HG03469 (cell line): Measurements from ENCODE around the gene ATP6AP2.
"Not testable (repeated sequence)": the region's sequence is repeated elsewhere in the genome, so short reads cannot be mapped to it uniquely, and the experiment has no call there.

Experiments used
- ATAC-seq: cut with Tn5 transposase; IDR thresholded peaks from one replicate; pipeline ENCODE4 v1.9.1; 2021; ENCODE audit warnings: mild to moderate bottlenecking, moderate library complexity, moderate number of reproducible peaks; ENCODE audit not compliant: unreplicated experiment

ATP6AP2 gene, protein sequence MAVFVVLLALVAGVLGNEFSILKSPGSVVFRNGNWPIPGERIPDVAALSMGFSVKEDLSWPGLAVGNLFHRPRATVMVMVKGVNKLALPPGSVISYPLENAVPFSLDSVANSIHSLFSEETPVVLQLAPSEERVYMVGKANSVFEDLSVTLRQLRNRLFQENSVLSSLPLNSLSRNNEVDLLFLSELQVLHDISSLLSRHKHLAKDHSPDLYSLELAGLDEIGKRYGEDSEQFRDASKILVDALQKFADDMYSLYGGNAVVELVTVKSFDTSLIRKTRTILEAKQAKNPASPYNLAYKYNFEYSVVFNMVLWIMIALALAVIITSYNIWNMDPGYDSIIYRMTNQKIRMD

DNA sequence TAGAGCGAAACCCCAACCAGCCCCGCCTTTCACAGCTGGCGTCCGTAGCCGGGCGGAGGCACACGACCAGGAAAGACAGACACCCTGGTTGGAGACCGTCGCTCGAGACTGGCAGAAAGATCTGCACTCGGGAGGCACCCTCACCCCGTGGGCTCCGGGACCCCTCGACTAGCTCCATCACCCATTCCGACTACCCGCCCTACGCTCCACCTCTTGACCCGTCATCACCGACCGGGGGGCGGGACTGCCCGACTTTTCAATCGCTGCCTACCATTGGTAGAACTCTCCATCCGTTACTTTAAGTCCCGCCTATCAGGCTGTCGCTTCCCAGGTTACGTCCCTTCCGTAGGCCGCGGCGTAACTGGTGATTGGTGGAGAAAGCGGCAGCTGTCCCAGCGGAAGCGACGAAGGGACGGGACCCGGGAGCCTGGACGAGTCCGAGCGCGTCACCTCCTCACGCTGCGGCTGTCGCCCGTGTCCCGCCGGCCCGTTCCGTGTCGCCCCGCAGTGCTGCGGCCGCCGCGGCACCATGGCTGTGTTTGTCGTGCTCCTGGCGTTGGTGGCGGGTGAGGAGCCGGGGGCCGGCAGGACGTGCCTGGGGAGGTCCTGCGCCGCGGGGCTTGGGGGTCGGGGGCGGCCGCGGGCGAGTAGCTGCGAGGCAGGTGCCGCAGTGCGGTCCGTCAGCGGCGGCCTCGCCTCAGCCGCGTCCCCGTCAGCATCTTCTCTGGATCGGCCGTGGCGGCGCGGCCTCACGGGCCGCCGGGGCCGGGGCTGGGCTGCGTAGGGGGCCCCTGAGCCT lies at the start of gene ATP6AP2:
Gene ATP6AP2, plus strand, starts transcription at position 434 of the 799 bp plus-strand sequence. Its CDS starts 96 bp downstream, at position 530.
- ATAC-seq = peak; percentile 95

GRCh38 chrX:40531056-40531826 lies 49.5 kb upstream of the ATP6AP2 start:
- no peak for ATAC-seq

DNA sequence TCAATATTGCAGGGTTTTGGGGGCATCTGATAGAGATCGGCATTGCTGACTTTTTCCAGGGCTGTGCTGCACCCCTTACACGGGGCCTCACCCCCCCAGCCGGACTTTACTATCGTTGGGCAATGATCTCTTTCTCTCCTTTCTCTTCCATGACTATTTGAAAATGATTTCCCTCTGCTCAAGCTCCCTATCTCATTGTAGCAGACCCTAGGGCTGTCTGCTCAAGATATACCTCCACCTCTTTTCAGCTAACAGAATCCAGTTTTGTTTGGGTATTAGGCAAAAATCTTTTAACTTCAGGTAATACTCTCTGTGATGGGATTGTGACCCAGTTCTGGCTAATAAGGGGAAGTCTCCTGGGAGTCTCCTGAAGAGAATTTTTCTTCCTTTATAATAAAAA lies 43.5 kb upstream of the ATP6AP2 start:
- ATAC-seq = no peak

DNA sequence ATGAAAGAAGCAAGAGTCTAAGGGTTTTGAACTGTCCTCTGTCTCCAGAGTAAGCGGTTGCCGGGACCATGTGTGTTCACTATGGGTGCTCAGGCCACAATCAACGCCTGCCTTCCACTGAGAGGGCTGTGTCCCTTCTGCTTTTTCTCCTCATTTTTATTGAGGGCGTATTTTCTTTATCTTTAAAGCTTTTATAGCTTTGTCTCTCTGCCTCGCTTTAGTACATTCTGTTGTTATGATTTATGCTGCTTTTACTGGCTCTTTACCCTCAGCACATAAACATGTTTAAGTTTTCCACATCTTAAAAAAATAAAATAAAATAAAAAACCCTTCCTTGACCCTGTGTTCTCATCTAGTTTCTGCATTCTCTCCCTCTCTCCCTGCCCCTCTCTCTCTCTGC lies 42.4 kb upstream of the ATP6AP2 start:
- ATAC-seq = no peak

GRCh38 chrX:40539214-40540142 lies 41.3 kb upstream of the ATP6AP2 start:
- no peak for ATAC-seq

- no peak for ATAC-seq
Measured at GRCh38 chrX:40542208-40542607, 38.6 kb upstream of the ATP6AP2 start.

DNA sequence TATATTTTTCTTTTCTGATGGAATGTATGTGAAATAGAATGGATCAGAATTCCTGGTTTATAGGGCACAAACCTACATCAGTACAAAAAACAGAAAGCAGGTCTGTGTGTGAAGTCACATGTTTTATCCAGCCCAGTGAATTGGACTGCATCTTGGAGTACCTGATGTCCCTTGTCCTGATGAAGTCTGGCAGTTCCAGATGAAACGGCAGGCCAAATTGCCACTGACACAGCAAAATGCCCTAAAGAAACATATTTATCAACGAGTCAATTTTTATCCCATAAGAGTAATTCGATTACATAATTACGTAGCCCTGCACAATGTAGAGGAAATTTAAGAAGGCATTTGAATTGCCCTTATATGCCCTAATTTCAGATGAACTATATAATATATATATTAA lies 37.8 kb upstream of the ATP6AP2 start:
- ATAC-seq = no peak

GRCh38 chrX:40543661-40544328 lies 37.0 kb upstream of the ATP6AP2 start:
- no peak for ATAC-seq

GRCh38 chrX:40544343-40545266 lies 36.2 kb upstream of the ATP6AP2 start:
- ATAC-seq = no peak

DNA sequence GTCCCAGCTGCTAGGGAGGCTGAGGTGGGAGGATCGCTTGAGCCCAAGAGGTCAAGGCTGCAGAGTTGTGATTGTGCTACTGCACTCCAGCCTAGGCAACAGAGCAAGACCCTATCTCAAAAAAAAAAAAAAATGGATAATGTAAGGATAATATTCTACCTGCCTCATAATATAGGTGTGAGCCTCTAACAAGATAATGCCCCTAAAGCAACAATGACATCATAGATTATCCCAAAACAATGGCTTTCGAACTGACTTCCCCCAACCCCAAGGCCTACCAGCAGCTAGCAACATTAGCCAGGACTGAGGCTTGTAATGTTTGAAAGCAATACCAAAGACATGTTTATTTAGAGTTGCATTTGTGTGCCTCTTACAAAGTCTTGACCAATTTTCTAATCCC lies 33.9 kb upstream of the ATP6AP2 start:
- no peak for ATAC-seq

- ATAC-seq = no peak
Measured at GRCh38 chrX:40550066-40550465, 30.7 kb upstream of the ATP6AP2 start.

- ATAC-seq = no peak
Measured at GRCh38 chrX:40552768-40553167, 28.0 kb upstream of the ATP6AP2 start.

DNA sequence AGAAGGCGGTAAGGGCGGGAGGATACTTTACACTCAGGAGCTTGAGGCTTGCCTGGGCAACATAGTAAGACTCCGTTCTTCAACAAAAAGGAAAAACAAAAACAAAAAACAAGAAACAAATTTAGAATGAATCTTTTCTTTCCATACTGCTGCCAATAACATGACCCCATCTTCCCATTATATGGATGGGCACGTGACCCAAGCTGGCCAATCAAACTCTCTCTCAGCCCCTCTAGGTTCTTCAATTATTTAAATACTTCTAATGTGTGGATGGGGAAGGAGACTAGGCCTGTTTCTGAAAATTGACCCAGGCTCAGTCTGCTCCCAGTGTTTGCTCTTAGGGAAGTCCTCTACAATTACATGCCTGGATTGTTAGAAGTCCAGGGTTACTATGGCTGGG lies 22.2 kb upstream of the ATP6AP2 start:
- no peak for ATAC-seq

GRCh38 chrX:40563784-40564183 lies 17.0 kb upstream of the ATP6AP2 start:
- ATAC-seq = no peak

DNA sequence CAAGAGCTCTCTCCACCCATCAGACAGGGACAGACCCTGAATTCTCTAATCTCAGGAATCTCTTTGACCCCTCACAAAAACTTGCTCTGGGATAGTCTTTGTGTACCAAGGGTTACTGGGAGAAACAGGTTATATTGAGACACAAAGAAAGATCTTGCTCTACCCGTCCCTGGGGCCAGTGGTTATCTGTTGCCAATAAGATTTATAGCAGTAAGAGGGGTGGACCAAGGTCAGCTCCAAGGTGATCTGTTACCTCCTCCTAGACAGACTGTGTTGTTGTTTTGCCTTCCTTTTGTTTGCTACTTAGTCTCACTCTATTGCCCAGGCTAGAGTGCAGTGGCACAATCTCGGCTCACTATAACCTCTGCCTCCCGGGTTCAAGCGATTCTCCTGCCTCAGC lies 16.3 kb upstream of the ATP6AP2 start:
- no peak for ATAC-seq

- ATAC-seq = no peak
Measured at GRCh38 chrX:40570346-40571093, 10.2 kb upstream of the ATP6AP2 start.

GRCh38 chrX:40571164-40571563 lies 9.6 kb upstream of the ATP6AP2 start:
- not testable (repeated sequence) for ATAC-seq

DNA sequence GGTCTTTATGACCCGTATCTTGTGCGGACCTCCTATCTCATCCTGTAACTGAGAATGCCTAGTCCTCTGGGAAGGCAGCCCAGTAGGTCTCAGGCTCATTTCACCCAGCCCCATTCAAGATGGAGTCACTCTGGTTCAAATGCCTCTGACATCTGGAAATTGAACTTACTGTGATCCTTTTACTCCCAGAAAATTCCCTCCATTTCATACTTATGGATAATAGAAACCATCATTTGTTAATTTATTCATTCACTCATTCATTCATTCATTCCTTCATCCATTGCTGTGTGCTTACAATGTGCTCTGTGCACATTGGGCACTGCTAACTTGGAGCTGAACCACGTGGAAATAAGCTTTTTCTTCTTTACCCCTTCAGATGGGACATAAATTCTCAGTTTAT lies 9.2 kb upstream of the ATP6AP2 start:
- no peak for ATAC-seq
